MM.1S (cell line): ENCODE data around the gene WDFY2.

Source experiments
- DNase-seq: peaks from one replicate; pipeline ENCODE4 v3.0.0-alpha.2; 2015
- H2AFZ ChIP-seq: fragments of 300-600 bp; sonication (generic); 2 replicates; pipeline ENCODE4 v1.6.0; 2016; ENCODE audit warnings: antibody characterized with exemption, low read length
- H3F3A ChIP-seq: fragments of 300-600 bp; sonication (generic); 2 replicates; pipeline ENCODE4 v1.6.1; 2016; ENCODE audit warnings: mild to moderate bottlenecking, antibody characterized with exemption, low read length, moderate library complexity, mixed read lengths; ENCODE audit not compliant: insufficient read depth
- H3K27ac ChIP-seq: fragments of 300-600 bp; sonication (generic); 2 replicates; pipeline ENCODE4 v1.5.1; 2016; ENCODE audit warnings: mild to moderate bottlenecking, low read length
- H3K27me3 ChIP-seq: fragments of 300-600 bp; sonication (generic); replicated peaks from 2 replicates; pipeline ENCODE4 v1.6.0; 2016; ENCODE audit warnings: low read length; ENCODE audit not compliant: insufficient read depth
- H3K36me3 ChIP-seq: fragments of 300-600 bp; sonication (generic); replicated peaks from 2 replicates; pipeline ENCODE4 v1.6.1; 2016; ENCODE audit warnings: mild to moderate bottlenecking, low read length, mixed read lengths; ENCODE audit not compliant: insufficient read depth
- H3K4me1 ChIP-seq: fragments of 300-600 bp; sonication (generic); 2 replicates; pipeline ENCODE4 v1.6.1; 2016; ENCODE audit warnings: low read length, mixed read lengths
- H3K4me2 ChIP-seq: fragments of 300-600 bp; sonication (generic); 2 replicates; pipeline ENCODE4 v1.6.0; 2016; ENCODE audit warnings: low read depth, low read length
- H3K4me3 ChIP-seq: fragments of 300-600 bp; sonication (generic); 2 replicates; pipeline ENCODE4 v1.5.1; 2016; ENCODE audit warnings: low read length, mixed read lengths
- H3K79me2 ChIP-seq: fragments of 300-600 bp; sonication (generic); 2 replicates; pipeline ENCODE4 v1.6.1; 2016; ENCODE audit warnings: mixed run types, low read length, mixed read lengths
- H3K9ac ChIP-seq: fragments of 300-600 bp; sonication (generic); 2 replicates; pipeline ENCODE4 v1.6.1; 2016; ENCODE audit warnings: low read length, mixed read lengths
- H3K9me2 ChIP-seq: fragments of 300-600 bp; sonication (generic); replicated peaks from 2 replicates; pipeline ENCODE4 v1.6.1; 2016; ENCODE audit warnings: mild to moderate bottlenecking, low read length, mixed read lengths; ENCODE audit not compliant: insufficient read depth
- H3K9me3 ChIP-seq: fragments of 300-600 bp; sonication (generic); replicated peaks from 2 replicates; pipeline ENCODE4 v1.6.1; 2016; ENCODE audit warnings: mild to moderate bottlenecking, low read length, mixed read lengths; ENCODE audit not compliant: insufficient read depth
- H4K20me1 ChIP-seq: fragments of 300-600 bp; sonication (generic); 2 replicates; pipeline ENCODE4 v1.6.1; 2016; ENCODE audit warnings: mild to moderate bottlenecking, low read length, moderate library complexity, mixed read lengths; ENCODE audit not compliant: insufficient read depth
- EZH2 ChIP-seq: fragments of 300-600 bp; sonication (generic); optimal IDR thresholded peaks from 2 replicates; pipeline ENCODE3; 2017; ENCODE audit warnings: low read depth, mild to moderate bottlenecking, antibody characterized with exemption, low read length, mixed read lengths
- EZH2phosphoT487 ChIP-seq: fragments of 300-600 bp; sonication (generic); IDR thresholded peaks from 2 replicates; pipeline ENCODE4 v1.6.1; 2018; ENCODE audit warnings: antibody characterized with exemption, low read length
- TF ChIP-seq, protein P1 (sequence below): fragments of 300-600 bp; sonication (generic); IDR thresholded peaks from 2 replicates; pipeline ENCODE4 v1.5.1; 2016; ENCODE audit warnings: antibody characterized with exemption, low read length, mixed read lengths

WDFY2 gene

DNA sequence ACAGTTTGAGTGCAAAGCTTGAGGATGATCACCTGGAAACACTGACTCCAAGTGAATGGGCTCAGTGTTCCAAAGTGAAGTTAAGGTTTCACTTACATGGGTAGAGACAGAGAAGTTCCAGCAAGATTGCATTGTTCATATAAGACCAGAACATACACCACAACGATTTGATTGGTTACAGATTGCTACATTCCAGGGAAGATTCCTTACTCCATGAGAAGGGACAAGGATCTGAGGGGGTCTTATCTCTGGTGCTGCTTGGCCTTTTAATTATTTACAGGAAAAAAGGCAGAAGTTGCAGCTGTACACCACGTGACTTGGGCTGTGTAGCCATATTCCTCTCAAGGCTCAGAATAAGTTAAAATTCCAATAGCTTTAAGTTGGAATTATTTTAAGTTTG is 12.3 kb downstream of the WDFY2 start:
- Histone ChIP-seq H3K9me3 (no peaks in the 10 kb centered on the region), H3K36me3 (no peaks in the 10 kb centered on the region), H3K4me3 (no peak overlapping the region), H3K9me2 (no peaks in the 10 kb centered on the region), H3K27me3 (no peaks in the 10 kb centered on the region), H4K20me1 (no peaks in the 10 kb centered on the region), H3K27ac (no peak overlapping the region), H3F3A (no peaks in the 10 kb centered on the region), H3K4me1 (no peaks in the 10 kb centered on the region), H3K4me2 (no peak overlapping the region), H2AFZ (no peak overlapping the region), H3K79me2 (no peaks in the 10 kb centered on the region), H3K9ac (no peak overlapping the region)
- no peak for TF ChIP-seq EZH2
- no peak for TF ChIP-seq EZH2phosphoT487
- TF ChIP-seq, protein P1, sequence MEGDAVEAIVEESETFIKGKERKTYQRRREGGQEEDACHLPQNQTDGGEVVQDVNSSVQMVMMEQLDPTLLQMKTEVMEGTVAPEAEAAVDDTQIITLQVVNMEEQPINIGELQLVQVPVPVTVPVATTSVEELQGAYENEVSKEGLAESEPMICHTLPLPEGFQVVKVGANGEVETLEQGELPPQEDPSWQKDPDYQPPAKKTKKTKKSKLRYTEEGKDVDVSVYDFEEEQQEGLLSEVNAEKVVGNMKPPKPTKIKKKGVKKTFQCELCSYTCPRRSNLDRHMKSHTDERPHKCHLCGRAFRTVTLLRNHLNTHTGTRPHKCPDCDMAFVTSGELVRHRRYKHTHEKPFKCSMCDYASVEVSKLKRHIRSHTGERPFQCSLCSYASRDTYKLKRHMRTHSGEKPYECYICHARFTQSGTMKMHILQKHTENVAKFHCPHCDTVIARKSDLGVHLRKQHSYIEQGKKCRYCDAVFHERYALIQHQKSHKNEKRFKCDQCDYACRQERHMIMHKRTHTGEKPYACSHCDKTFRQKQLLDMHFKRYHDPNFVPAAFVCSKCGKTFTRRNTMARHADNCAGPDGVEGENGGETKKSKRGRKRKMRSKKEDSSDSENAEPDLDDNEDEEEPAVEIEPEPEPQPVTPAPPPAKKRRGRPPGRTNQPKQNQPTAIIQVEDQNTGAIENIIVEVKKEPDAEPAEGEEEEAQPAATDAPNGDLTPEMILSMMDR, result no peak
- DNase-seq, result no peak

DNA sequence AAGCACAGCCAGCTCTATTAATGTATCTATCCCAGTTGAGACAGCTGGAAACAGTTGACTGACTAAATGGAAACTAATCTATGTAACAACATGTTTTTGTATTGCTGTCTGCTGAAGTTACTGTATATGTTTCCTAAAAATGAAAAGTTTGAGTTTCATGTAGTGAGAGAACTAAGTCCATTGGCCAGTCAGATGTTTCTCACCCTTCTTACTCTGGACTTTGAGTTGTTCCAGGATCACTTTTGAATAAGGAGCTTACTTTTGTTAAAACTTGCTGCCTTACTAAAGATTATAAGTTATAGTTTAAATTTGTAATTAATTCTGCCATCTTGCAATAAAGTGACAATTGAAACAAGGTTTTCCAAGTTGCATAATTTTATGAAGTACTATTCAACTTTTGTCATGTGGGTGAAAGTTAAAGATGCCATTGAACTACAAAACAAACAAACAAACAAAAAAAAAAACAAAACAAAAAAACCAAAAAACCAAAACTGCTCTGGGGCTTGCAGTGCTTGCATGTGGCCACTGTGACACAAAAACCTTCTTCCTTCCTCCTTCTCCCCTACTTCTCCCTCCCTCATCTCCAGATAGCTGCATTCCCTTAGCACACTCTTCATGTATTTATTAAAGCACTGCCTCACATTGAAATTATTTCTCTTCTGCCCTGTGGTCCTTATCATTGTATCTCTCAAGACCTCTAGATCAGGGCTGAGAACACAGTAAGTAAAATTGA is 15.3 kb downstream of the WDFY2 start:
- Histone ChIP-seq H3K27ac (no peak overlapping the region), H3K27me3 (no peaks in the 10 kb centered on the region), H3K36me3 (no peaks in the 10 kb centered on the region), H3K4me1 (no peaks in the 10 kb centered on the region), H3K9me3 (no peaks in the 10 kb centered on the region), H4K20me1 (no peaks in the 10 kb centered on the region), H3K79me2 (no peaks in the 10 kb centered on the region), H3K9ac (no peak overlapping the region), H3K4me2 (no peak overlapping the region), H3F3A (no peaks in the 10 kb centered on the region), H3K9me2 (no peaks in the 10 kb centered on the region), H3K4me3 (no peak overlapping the region), H2AFZ (no peak overlapping the region)
- DNase-seq, result no peak
- no peak for TF ChIP-seq EZH2phosphoT487
- TF ChIP-seq, protein P1, result no peak

- Histone ChIP-seq H3K9me3 (no peaks in the 10 kb centered on the region), H3K4me1 (no peaks in the 10 kb centered on the region), H3K27ac (no peak overlapping the region), H3K4me3 (no peak overlapping the region), H3K36me3 (no peaks in the 10 kb centered on the region), H3F3A (no peaks in the 10 kb centered on the region), H3K4me2 (no peak overlapping the region), H3K9me2 (no peaks in the 10 kb centered on the region), H2AFZ (no peak overlapping the region), H4K20me1 (no peaks in the 10 kb centered on the region), H3K27me3 (no peaks in the 10 kb centered on the region), H3K79me2 (no peaks in the 10 kb centered on the region), H3K9ac (no peak overlapping the region)
- DNase-seq, result no peak
- TF ChIP-seq EZH2, result no peak
- no peak for TF ChIP-seq EZH2phosphoT487
- TF ChIP-seq, protein P1, result no peak
These were observed 16.4 kb downstream of the WDFY2 start for GRCh38 chr13:51600703-51601102.
